Fibroblast of mammary gland (primary cell): ENCODE results near the gene ZFYVE28.
"Not testable (repeated sequence)": the region's sequence is repeated elsewhere in the genome, so short reads cannot be mapped to it uniquely, and the experiment has no call there.

Experiments
- DNase-seq: peaks from one replicate; pipeline ENCODE4 v3.0.0-alpha.2; 2010; ENCODE audit warnings: low read depth
- H3K4me3 ChIP-seq: 2 replicates; pipeline ENCODE4 v1.5.1; 2011; ENCODE audit warnings: low read depth, mild to moderate bottlenecking, low read length, moderate library complexity; ENCODE audit not compliant: control insufficient read depth
- CTCF ChIP-seq: conservative IDR thresholded peaks from 2 replicates; pipeline ENCODE4 v1.5.1; 2011; ENCODE audit warnings: low read depth, low read length, inconsistent platforms; ENCODE audit not compliant: control insufficient read depth, insufficient read depth

The ZFYVE28 gene

GRCh38 chr4:2281575-2282343 is 136.7 kb downstream of the ZFYVE28 start:
- TF ChIP-seq CTCF, result peak; percentile 25
- DNase-seq, result no peak
- no peak overlapping the region for H3K4me3 ChIP-seq

- DNase-seq, result no peak
- TF ChIP-seq CTCF, result peak; percentile 5
- H3K4me3 ChIP-seq, result no peak overlapping the region
These were observed 137.7 kb downstream of the ZFYVE28 start for GRCh38 chr4:2280531-2281300.

GRCh38 chr4:2277956-2278355 is 140.5 kb downstream of the ZFYVE28 start:
- H3K4me3 ChIP-seq, result no peak overlapping the region
- no peak for DNase-seq
- no peak for TF ChIP-seq CTCF

GRCh38 chr4:2276581-2277325 is 141.7 kb downstream of the ZFYVE28 start:
- no peak for TF ChIP-seq CTCF
- H3K4me3 ChIP-seq, result no peak overlapping the region
- DNase-seq, result no peak

- no peak overlapping the region for H3K4me3 ChIP-seq
- TF ChIP-seq CTCF, result no peak
- DNase-seq, result no peak
These were observed 142.7 kb downstream of the ZFYVE28 start for GRCh38 chr4:2275546-2276251.

GRCh38 chr4:2275044-2275397 is 143.4 kb downstream of the ZFYVE28 start:
- DNase-seq, H3K4me3 ChIP-seq: not testable (repeated sequence)
